HuH-7 (cell line): Measurements from ENCODE around the gene LETM1.
"Not testable (repeated sequence)": the region's sequence is repeated elsewhere in the genome, so short reads cannot be mapped to it uniquely, and the experiment has no call there.

ENCODE experiments used
- DNase-seq: peaks from one replicate; pipeline ENCODE4 v3.0.0; 2011; ENCODE audit warnings: low spot score

Gene LETM1

DNA sequence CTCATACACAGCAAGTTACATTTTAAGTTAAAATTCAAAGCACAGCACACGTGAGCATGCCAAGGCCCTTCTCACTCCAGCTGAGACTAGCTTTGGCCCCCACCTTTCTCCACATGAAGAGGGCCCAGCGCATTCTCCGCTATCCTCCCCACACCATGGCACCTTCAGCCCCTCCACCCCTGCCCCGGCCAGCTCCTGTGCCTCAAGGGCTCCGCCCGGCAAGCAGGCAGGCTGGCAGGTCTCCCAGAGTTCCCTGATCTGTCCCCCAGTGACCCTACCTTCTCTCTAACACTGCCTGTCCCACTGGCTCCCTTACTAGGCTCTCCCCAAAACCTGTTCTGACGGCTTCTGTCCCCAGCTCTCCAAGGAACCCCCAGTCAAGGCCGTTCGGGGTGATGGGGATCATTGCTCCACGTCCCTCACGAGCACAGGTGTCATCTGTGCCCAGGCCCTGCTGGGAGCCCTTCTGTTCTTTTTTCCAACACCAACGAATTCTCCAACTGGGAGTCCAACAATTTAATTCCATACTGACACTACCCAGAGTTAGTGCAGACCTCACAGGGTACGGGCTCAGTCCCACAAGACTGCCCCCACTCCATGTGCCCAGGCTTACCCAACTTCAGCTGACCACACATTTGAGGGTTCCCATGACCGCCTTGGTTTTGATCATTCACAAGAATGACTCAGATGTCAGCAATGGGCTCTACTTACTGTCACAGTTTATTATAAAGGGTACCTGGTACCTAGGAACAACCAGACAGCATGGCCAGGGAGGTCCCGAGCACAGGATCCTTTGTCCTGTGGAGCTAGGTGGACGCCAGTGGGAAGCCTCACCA is 4.2 kb downstream of the LETM1 start:
- DNase-seq, result no peak

GRCh38 chr4:1851160-1851559 is 4.8 kb downstream of the LETM1 start:
- DNase-seq, result no peak

- no peak for DNase-seq
Measured at GRCh38 chr4:1850276-1850675, 5.7 kb downstream of the LETM1 start.

GRCh38 chr4:1846580-1846979 is 9.4 kb downstream of the LETM1 start:
- DNase-seq, result no peak

- DNase-seq, result not testable (repeated sequence)
Measured at GRCh38 chr4:1844618-1845017, 11.3 kb downstream of the LETM1 start.

DNA sequence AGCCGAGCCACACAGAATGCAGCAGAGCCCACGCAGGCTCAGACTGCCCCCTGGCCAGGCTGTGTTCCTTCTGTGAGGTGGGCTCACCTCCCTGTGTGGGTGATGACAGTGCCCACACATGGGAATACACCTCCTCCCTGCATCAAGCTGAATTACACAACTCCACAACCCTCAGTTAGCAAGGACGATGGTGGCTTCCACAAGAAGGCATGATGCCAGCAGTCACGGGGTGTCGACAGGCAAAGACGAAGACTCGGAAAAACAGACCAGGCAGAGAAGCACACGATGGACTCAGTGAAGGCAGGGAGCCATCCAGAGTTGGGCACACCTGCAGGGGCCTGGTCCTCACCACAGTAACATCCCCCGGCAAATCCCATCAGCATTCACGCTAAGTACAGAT is 12.1 kb downstream of the LETM1 start:
- no peak for DNase-seq

- DNase-seq, result no peak
Measured at GRCh38 chr4:1842993-1843448, 12.9 kb downstream of the LETM1 start.

GRCh38 chr4:1842339-1842895 is 13.5 kb downstream of the LETM1 start:
- no peak for DNase-seq

DNA sequence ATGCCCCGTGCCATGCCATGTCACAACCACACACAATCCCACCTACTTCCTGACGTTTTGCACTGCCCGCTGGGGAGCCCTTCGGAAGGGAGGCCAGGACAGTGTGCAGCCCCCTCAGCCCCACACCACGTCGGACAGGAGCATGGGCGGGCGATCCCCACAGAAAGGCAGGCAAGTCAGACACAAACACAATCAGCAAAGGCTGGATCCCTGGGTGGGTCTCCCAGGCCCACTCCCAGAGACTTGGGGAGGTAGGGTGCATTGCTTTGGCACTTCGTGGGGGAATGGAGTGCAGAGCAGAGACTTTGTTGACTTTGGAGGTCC is 14.1 kb downstream of the LETM1 start:
- DNase-seq, result no peak

DNA sequence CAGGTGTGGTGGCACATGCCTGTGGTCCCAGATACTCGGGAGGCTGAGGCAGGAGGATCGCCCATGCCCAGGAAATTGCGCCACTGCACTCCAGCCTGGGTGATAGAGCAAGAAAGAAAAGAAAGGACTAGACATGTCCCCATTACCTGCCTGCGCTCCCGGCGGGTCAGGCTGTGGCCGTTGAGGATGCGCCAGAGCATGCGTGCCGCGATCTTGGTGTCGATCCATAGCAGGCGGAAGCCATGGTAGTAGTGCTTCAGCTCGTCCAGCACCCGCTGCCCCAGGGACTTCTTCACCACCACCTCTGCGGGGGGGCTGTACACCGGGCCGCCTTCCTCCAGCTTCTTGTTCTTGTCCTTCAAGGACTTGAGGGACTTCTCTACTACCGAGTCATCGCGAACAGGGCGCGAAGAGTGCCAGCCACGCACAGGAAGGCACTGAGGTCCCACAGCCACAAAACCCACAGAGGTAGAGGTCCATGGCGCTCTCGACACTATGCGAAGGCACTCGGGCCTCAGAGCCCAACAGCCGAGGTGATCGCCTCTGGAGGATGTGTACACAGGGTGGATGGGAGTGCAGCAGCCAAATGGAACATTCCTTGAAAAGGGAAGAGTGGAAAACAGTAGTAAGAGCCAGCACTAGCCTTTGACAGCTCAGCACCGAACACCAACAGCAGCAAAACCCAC is 14.6 kb downstream of the LETM1 start:
- DNase-seq, result no peak

DNA sequence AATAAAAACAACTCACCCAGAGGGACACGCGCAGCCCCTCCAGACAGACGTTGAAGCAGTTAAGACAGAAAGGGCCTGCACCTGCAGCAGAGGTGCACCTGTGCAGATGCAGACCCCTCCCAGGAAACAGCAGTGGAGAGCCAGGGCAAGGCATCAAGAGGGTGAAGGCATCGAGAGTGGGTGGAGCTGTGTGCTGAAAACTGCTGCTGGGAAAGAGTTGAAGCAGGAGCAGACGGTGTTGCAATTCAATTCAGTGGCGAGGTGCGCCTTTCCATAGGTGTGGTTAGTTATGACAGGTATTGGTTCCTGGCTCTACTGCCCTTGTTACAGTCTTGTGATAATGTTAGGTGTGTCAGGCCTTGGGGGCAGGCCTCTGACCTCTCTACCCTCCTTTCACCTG is 16.7 kb downstream of the LETM1 start:
- DNase-seq, result no peak

- DNase-seq, result no peak
Measured at GRCh38 chr4:1837069-1837468, 18.9 kb downstream of the LETM1 start.

DNA sequence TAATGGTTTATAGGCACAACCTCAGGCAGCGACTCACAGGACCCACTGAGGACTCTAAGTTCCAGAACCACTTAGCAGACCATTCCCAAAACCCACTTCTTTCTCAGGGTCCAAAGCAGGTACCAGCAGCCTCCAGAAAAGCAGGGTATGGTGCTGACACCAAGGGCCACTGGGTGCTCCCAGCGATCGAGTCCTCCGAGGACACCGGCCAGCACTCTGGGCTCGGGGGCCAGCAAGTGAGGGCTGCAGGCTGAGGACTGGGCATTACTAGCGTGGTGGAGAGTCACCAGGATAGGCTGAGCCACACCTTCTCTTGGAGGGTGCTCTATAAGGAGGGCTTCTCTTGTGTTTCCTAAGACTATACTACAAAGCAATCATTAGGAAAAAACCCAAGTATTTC is 19.3 kb downstream of the LETM1 start:
- no peak for DNase-seq

DNA sequence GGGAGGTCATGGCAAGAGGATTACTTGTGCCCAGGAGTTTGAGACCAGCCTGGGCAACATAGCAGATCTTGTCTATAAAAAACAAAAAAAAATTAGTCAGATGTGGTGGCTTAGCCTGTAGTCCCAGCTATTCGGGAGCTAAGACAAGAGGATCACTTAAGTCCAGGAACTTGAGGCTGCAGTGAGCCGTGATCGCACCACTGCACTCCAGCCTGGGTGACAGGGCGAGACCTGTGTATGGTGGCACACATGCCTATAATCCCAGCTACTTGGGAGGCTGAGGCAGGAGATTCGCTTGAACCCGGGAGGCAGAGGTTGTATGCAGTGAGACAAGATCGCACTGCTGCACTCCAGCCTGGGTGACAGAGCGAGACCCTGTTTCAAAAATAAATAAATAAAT is 20.1 kb downstream of the LETM1 start:
- not testable (repeated sequence) for DNase-seq

- DNase-seq, result no peak
Measured at GRCh38 chr4:1834047-1834775, 21.7 kb downstream of the LETM1 start.

DNA sequence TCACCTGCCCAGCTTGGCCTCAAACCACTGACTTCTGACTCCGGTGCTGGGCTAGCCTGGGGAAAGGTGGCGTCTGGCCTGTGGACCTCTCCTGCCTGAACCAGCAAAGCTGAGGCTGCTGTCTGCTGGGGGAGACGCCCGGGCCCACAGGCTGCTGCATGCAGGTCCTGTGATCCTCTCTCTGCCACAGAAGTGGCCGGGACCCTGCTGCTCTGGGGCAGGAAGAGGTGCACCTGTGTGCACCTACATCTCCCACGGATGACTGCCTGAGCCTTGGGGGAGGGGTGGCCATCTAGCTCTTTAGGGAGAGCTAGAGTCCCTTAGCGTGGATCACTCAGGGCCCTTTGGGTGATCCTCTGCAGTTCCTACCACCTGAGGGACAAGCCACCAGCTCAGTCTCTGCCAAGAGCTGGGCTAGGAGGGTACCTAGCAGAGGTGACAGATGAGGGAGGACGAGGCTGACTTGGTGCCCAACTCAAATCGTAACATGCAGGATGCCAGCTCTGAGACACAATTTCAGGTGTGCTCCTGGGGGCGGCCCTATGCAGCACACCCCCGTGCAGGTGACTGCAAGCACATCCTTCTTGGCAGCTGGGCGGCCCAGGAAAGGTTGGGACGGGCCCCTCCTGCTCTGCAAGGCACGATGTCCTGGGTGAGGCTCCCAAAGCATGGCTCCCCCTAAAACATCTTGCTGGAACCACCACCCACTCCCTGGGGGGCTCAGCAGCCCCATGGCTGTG is 22.5 kb downstream of the LETM1 start:
- DNase-seq, result no peak

- DNase-seq, result no peak
Measured at GRCh38 chr4:1832690-1833089, 23.3 kb downstream of the LETM1 start.

DNA sequence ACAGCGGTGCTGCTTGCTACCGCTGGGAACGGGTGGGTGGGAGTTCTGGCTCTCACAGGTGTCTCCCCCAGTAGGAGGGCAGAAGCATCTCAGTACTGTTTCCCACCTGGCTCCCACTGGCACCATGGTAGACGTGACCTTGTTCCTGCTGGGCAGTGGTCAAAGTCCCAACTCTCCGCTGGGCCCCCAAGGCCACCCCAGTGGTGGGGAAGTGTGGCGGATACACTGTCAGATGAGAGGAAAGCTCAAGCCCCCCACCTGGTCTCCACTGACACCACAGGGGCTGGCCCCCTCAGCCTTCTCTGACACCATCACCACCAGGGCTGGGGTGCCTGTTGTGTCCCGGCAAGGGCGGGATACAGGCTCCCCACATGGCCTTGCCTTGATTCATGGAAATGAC is 24.6 kb downstream of the LETM1 start:
- no peak for DNase-seq

DNA sequence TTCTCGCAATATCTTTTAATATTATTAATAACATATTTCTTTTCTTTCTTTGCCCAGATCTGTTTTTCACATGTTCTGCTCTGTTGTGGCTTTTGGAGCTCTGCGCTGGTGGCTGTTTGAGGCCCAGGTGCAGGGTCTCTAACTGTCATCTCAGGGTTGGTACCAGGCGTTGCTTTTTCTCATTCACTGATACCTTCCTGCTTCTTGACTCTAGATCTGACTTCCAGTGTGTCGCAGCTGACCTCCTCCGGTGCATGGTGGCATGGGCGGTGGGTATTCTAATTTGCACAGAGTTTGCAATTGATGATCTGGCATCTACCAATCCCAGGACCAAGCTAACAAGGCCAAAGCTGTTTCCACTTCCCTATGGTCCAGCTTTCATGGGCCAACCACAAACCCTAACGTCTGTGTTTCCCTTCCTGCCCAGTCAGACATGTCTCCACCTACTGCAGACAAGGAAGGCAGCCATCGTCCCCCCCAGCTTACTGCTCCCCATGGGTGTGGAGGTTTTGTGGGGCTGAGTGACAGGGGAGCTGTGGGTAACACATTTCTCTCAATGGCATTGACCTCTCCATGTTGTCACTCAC is 25.2 kb downstream of the LETM1 start:
- DNase-seq, result no peak

DNA sequence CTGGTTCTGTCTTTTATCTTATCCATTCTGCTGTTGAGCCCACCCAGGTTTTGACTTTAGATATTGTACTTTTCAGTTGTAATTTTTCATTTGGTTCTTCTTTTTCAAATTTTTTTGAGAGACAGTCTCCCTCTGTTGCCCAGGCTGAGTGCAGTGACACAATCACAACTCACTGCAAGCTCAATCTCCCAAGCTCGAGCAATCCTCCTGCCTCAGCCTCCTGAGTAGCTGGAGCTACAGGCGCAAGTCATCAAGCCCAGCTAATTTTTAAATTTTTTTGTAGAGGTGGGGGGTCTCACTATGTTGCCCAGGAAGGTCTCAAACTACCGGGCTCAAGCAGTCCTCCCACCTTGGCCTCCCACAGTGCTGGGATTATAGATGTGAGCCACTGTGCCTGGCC is 25.7 kb downstream of the LETM1 start:
- DNase-seq, result no peak

GRCh38 chr4:1826531-1827350 is 29.2 kb downstream of the LETM1 start:
- DNase-seq, result no peak
